HS-27A (cell line): ENCODE measurements around the gene CACNA2D1.
"Not testable (repeated sequence)": the region's sequence is repeated elsewhere in the genome, so short reads cannot be mapped to it uniquely, and the experiment has no call there.

ENCODE experiments used
- DNase-seq: peaks from one replicate; pipeline ENCODE4 v3.0.0-alpha.2; 2012; ENCODE audit warnings: low read depth, missing footprints

CACNA2D1 gene

GRCh38 chr7:82393076-82393839 lies 50.3 kb downstream of the CACNA2D1 start:
- no peak for DNase-seq

GRCh38 chr7:82390936-82391335 lies 52.6 kb downstream of the CACNA2D1 start:
- no peak for DNase-seq

GRCh38 chr7:82389876-82390275 lies 53.7 kb downstream of the CACNA2D1 start:
- no peak for DNase-seq

GRCh38 chr7:82388138-82388537 lies 55.4 kb downstream of the CACNA2D1 start:
- no peak for DNase-seq

- not testable (repeated sequence) for DNase-seq
Measured at GRCh38 chr7:82386571-82386970, 57.0 kb downstream of the CACNA2D1 start.

- DNase-seq: no peak
Measured at GRCh38 chr7:82384779-82385178, 58.8 kb downstream of the CACNA2D1 start.

GRCh38 chr7:82384051-82384464 lies 59.5 kb downstream of the CACNA2D1 start:
- DNase-seq: no peak

- DNase-seq: no peak
Measured at GRCh38 chr7:82382276-82382675, 61.3 kb downstream of the CACNA2D1 start.

- DNase-seq: no peak
Measured at GRCh38 chr7:82376739-82377138, 66.8 kb downstream of the CACNA2D1 start.

GRCh38 chr7:82375713-82376112 lies 67.9 kb downstream of the CACNA2D1 start:
- DNase-seq: no peak

- no peak for DNase-seq
Measured at GRCh38 chr7:82375129-82375528, 68.4 kb downstream of the CACNA2D1 start.

GRCh38 chr7:82373926-82374635 lies 69.5 kb downstream of the CACNA2D1 start:
- no peak for DNase-seq

- DNase-seq: no peak
Measured at GRCh38 chr7:82364671-82365070, 78.9 kb downstream of the CACNA2D1 start.

GRCh38 chr7:82364048-82364447 lies 79.5 kb downstream of the CACNA2D1 start:
- DNase-seq: no peak

- peak; percentile 19 for DNase-seq
Measured at GRCh38 chr7:82362129-82362706, 81.4 kb downstream of the CACNA2D1 start.

- no peak for DNase-seq
Measured at GRCh38 chr7:82360591-82361368, 82.8 kb downstream of the CACNA2D1 start.

GRCh38 chr7:82359426-82359825 lies 84.2 kb downstream of the CACNA2D1 start:
- DNase-seq: no peak

- no peak for DNase-seq
Measured at GRCh38 chr7:82358923-82359322, 84.7 kb downstream of the CACNA2D1 start.

- no peak for DNase-seq
Measured at GRCh38 chr7:82358009-82358578, 85.5 kb downstream of the CACNA2D1 start.

- no peak for DNase-seq
Measured at GRCh38 chr7:82348251-82348650, 95.3 kb downstream of the CACNA2D1 start.

GRCh38 chr7:82347808-82348207 lies 95.8 kb downstream of the CACNA2D1 start:
- no peak for DNase-seq

- DNase-seq: no peak
Measured at GRCh38 chr7:82345886-82346285, 97.7 kb downstream of the CACNA2D1 start.
